B cell (primary cell): ENCODE results near the gene INTS6L. TPM values are rescaled to one million over a fixed set of nuclear protein-coding genes. Genes with fewer than 3 reads are reported as not detected.

ENCODE experiments used
- ATAC-seq: fragments of 200-7000 bp; cut with Tn5 transposase; one replicate; pipeline ENCODE4 v1.10.0; 2021; ENCODE audit warnings: low read depth, mild to moderate bottlenecking, moderate number of reproducible peaks, moderate library complexity
- CTCF ChIA-PET: fragments of 350-600 bp; sonication (Branson Sonifier 250); formaldehyde crosslinking; loops from one replicate; lab custom pipeline; 2021; ENCODE audit warnings: antibody characterized with exemption, inconsistent platforms; lab: Charles Lee
- POLR2A ChIA-PET: fragments of 350-600 bp; sonication (Branson Sonifier 250); formaldehyde crosslinking; loops from one replicate; lab custom pipeline; 2021; ENCODE audit warnings: antibody characterized with exemption; lab: Charles Lee
- DNase-seq: peaks from one replicate; pipeline ENCODE4 v3.0.0; 2013
- H2AFZ ChIP-seq: 2 replicates; pipeline ENCODE4 v1.6.1; 2012; ENCODE audit warnings: mild to moderate bottlenecking, low read depth, low read length; ENCODE audit not compliant: insufficient read depth, poor library complexity, severe bottlenecking
- H3K27ac ChIP-seq, 2 donors: 1 replicate in 1 of 2; 2 replicates in 1 of 2; pipeline ENCODE4 v1.5.1; 2012 to 2013; ENCODE audit warnings: low read length in 2 of 2, mild to moderate bottlenecking in 2 of 2, moderate library complexity in 1 of 2
- H3K27me3 ChIP-seq, 4 experiments: fragments of 200-600 bp in 1 of 4; sonication (generic) in 1 of 4; replicated peaks in 1 of 4; 1 replicate in 2 of 4; 2 replicates in 2 of 4; pipeline versions ENCODE4 v1.6.1 to v1.7.0; 2013 to 2016; ENCODE audit warnings: low read length in 3 of 4, mild to moderate bottlenecking in 2 of 4, mixed read lengths in 1 of 4, moderate library complexity in 1 of 4; ENCODE audit not compliant: insufficient read depth in 4 of 4, control insufficient read depth in 3 of 4; ENCODE audit errors: control extremely low read depth in 1 of 4
- H3K36me3 ChIP-seq, 2 experiments: replicated peaks in 1 of 2; 1 replicate in 1 of 2; 2 replicates in 1 of 2; pipeline versions ENCODE4 v1.6.1 to v1.7.1; 2013; ENCODE audit warnings: low read length in 1 of 2; ENCODE audit not compliant: insufficient read depth in 2 of 2, control insufficient read depth in 1 of 2; ENCODE audit errors: control extremely low read depth in 1 of 2, extremely low read depth in 1 of 2
- H3K4me1 ChIP-seq, 2 donors: fragments of 200-600 bp in 1 of 2; sonication (generic) in 1 of 2; 1 replicate in 1 of 2; 2 replicates in 1 of 2; pipeline versions ENCODE4 v1.5.1 to v1.6.1; 2013 to 2017; ENCODE audit warnings: low read length in 2 of 2; ENCODE audit not compliant: control insufficient read depth in 2 of 2, insufficient read depth in 2 of 2
- H3K4me2 ChIP-seq: replicated peaks from 2 replicates; pipeline ENCODE3; 2012; ENCODE audit warnings: mild to moderate bottlenecking, low read depth, low read length; ENCODE audit not compliant: poor library complexity, severe bottlenecking
- H3K4me3 ChIP-seq, 5 experiments: fragments of 200-600 bp in 1 of 5; sonication (generic) in 1 of 5; 1 replicate in 3 of 5; 2 replicates in 2 of 5; pipeline versions ENCODE4 v1.5.1 to v1.7.0; 2011 to 2016; ENCODE audit warnings: low read length in 4 of 5, mild to moderate bottlenecking in 4 of 5, low read depth in 2 of 5, control low read depth in 1 of 5, moderate library complexity in 1 of 5; ENCODE audit not compliant: insufficient read depth in 1 of 5; ENCODE audit errors: control extremely low read depth in 1 of 5, extremely low read depth in 1 of 5
- H3K79me2 ChIP-seq: fragments of 200-600 bp; sonication (generic); one replicate; pipeline ENCODE4 v1.6.0; 2016; ENCODE audit warnings: low read length; ENCODE audit not compliant: control insufficient read depth, insufficient read depth
- H3K9ac ChIP-seq: fragments of 200-600 bp; sonication (generic); 2 replicates; pipeline ENCODE4 v1.6.1; 2017; ENCODE audit warnings: mild to moderate bottlenecking, low read length, moderate library complexity
- H3K9me3 ChIP-seq, 3 donors: one replicate each; pipeline versions ENCODE4 v1.6.1 to v1.7.1; 2013; ENCODE audit warnings: low read length in 2 of 3; ENCODE audit not compliant: control insufficient read depth in 2 of 3, insufficient read depth in 1 of 3; ENCODE audit errors: control extremely low read depth in 1 of 3
- H4K20me1 ChIP-seq: 2 replicates; pipeline ENCODE4 v1.6.0; 2012; ENCODE audit warnings: mild to moderate bottlenecking, low read length; ENCODE audit not compliant: insufficient read depth, control insufficient read depth, poor library complexity, severe bottlenecking
- H3K27ac Mint-ChIP-seq: one replicate; pipeline ENCODE4 v1.8.0; 2021; ENCODE audit warnings: mixed read lengths
- H3K27me3 Mint-ChIP-seq: one replicate; pipeline ENCODE4 v1.8.0; 2021; ENCODE audit warnings: mixed read lengths
- H3K4me1 Mint-ChIP-seq: one replicate; pipeline ENCODE4 v1.8.0; 2021; ENCODE audit warnings: mixed read lengths
- H3K4me3 Mint-ChIP-seq: one replicate; pipeline ENCODE4 v1.8.0; 2021; ENCODE audit warnings: mixed read lengths
- H3K9me3 Mint-ChIP-seq: one replicate; pipeline ENCODE4 v1.8.0; 2022; ENCODE audit warnings: mixed read lengths; ENCODE audit not compliant: insufficient read depth
- CTCF ChIP-seq: fragments of 200-600 bp; IDR thresholded peaks from one replicate; pipeline ENCODE4 v1.8.0; 2022; ENCODE audit warnings: antibody characterized with exemption, mild to moderate bottlenecking
- EZH2 ChIP-seq: IDR thresholded peaks from 2 replicates; pipeline ENCODE4 v1.6.1; 2012; ENCODE audit warnings: borderline replicate concordance, low read depth, mild to moderate bottlenecking, moderate library complexity, low read length; ENCODE audit not compliant: insufficient read depth, poor library complexity, severe bottlenecking
- WGBS: methylation state at CpG from one replicate; pipeline ENCODE4 v1.1.5; 2013; ENCODE audit warnings: missing lambda C conversion rate; ENCODE audit not compliant: insufficient coverage; 5-methylcytosine and 5-hydroxymethylcytosine counted together
- intact Hi-C: fragments of 100-400 bp; cut with micrococcal nuclease; formaldehyde crosslinking; loops from one replicate; pipeline ENCODE4 v1.10.0; 2022
- polyA plus RNA-seq: library from polyadenylated mRNA; depleted of rRNA; stranded (reverse); fragments of >200 nt; gene quantifications from 2 replicates; pipeline ENCODE4 v1.2.3, GENCODE V29; 2012
- total RNA-seq, 2 donors: library from RNA; stranded (reverse); fragments of 120-200 nt in 1 of 2; gene quantifications; 1 replicate in 1 of 2; 2 replicates in 1 of 2; pipeline versions ENCODE4 v1.2.3 to v1.2.4, GENCODE V29; 2013 to 2022

Gene INTS6L
- total and polyA plus RNA-seq, 2 donors (not counting 1 experiment from before 2014, with no cell fraction given), result 45.0 to 46.2 TPM

- peaks cover 13% of the 10 kb centered on the region for H3K79me2 ChIP-seq
- ChIA-PET POLR2A (no interaction called here), CTCF (no interaction called here)
- H4K20me1 ChIP-seq, result no peaks in the 10 kb centered on the region
- no peaks in the 10 kb centered on the region for H3K27me3 ChIP-seq
- H3K27ac ChIP-seq, result peak overlapping the region; percentile 22 to 65
- H3K27me3 Mint-ChIP-seq, result no peaks in the 10 kb centered on the region
- DNase-seq, result no peak
- TF ChIP-seq EZH2 (no peak), CTCF (no peak)
- peak overlapping the region; percentile 87 for H3K27ac Mint-ChIP-seq
- peak overlapping the region; percentile 50 to 72 (median 54) for H3K4me3 ChIP-seq
- ATAC-seq, result no peak
- 0% methylated on average over 3 of the region's 9 CpGs for WGBS
- H3K9ac ChIP-seq, result peak overlapping the region; percentile 67
- H3K4me1 ChIP-seq, result peaks cover 5 to 14% of the 10 kb centered on the region in 2 donors
- peaks cover 35% of the 10 kb centered on the region for H3K4me1 Mint-ChIP-seq
- no peaks in the 10 kb centered on the region for H3K9me3 Mint-ChIP-seq
- peak overlapping the region; percentile 72 for H2AFZ ChIP-seq
- H3K4me2 ChIP-seq, result peak overlapping the region; percentile 76
- no peaks in the 10 kb centered on the region for H3K36me3 ChIP-seq
- no peaks in the 10 kb centered on the region for H3K9me3 ChIP-seq
- peak overlapping the region; percentile 99 for H3K4me3 Mint-ChIP-seq
- intact Hi-C loops, result loop anchor here (1.0 to 5.0 kb wide), 3 partner anchors 35 to 465 kb away; partner anchors contain the start of genes MMGT1 and SLC9A6
Observed at GRCh38 chrX:135522132-135522530, 1.7 kb downstream of the INTS6L start.

- intact Hi-C loops, result loop anchor here (1.0 to 5.0 kb wide), 3 partner anchors 34 to 464 kb away; partner anchors contain the start of genes MMGT1 and SLC9A6
- peaks cover 42% of the 10 kb centered on the region for H3K4me1 Mint-ChIP-seq
Observed at GRCh38 chrX:135522878-135523693, 2.6 kb downstream of the INTS6L start.

More at GRCh38 chrX:135522878-135523693, 2.6 kb downstream of the INTS6L start:
- Histone ChIP-seq H2AFZ (no peak overlapping the region), H3K4me3 (peak overlapping the region in 2 of 5 experiments; percentile 2 to 72), H3K27ac (peak overlapping the region in 1 of 2 donors; percentile 65), H3K9me3 (no peaks in the 10 kb centered on the region), H3K9ac (peak overlapping the region; percentile 67), H3K27me3 (no peaks in the 10 kb centered on the region), H4K20me1 (no peaks in the 10 kb centered on the region), H3K4me1 (peaks cover 5 to 14% of the 10 kb centered on the region in 2 donors), H3K36me3 (no peaks in the 10 kb centered on the region), H3K79me2 (peaks cover 21% of the 10 kb centered on the region), H3K4me2 (peak overlapping the region; percentile 76)
- no peak for DNase-seq
- 90% methylated on average over 2 of the region's 20 CpGs for WGBS
- ChIA-PET CTCF (no interaction called here), POLR2A (no interaction called here)
- TF ChIP-seq CTCF (no peak), EZH2 (no peak)
- no peak for ATAC-seq
- H3K27me3 Mint-ChIP-seq, result no peaks in the 10 kb centered on the region
- peak overlapping the region; percentile 41 for H3K4me3 Mint-ChIP-seq
- no peaks in the 10 kb centered on the region for H3K9me3 Mint-ChIP-seq
- H3K27ac Mint-ChIP-seq, result no peak overlapping the region
